Kidney glomerular epithelial cell (primary cell): ENCODE measurements around the gene SPACA9.

Experiments
- DNase-seq: peaks from one replicate; lab custom pipeline; 2025; lab: John Stamatoyannopoulos, UW

Gene SPACA9

DNA sequence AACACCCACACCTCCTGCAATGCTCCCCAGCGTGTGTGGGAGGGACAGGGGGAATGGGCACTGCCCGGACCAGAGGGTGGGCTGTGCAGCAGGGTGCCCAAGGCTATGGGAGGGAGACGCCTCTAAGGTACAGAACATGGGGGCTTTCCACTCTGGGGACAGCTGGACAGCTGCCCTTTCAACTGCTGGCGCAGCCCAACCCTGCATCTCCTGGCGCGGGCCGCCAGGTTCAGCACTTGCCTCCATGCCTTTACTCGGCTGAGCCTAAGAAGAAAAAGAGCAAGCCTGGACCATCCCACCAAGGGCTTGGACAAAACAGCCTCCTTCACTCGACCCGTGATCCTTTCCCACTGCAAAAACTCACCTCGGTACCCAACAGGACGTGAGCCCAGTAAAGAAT is 15.6 kb upstream of the SPACA9 start:
- no peak for DNase-seq

DNA sequence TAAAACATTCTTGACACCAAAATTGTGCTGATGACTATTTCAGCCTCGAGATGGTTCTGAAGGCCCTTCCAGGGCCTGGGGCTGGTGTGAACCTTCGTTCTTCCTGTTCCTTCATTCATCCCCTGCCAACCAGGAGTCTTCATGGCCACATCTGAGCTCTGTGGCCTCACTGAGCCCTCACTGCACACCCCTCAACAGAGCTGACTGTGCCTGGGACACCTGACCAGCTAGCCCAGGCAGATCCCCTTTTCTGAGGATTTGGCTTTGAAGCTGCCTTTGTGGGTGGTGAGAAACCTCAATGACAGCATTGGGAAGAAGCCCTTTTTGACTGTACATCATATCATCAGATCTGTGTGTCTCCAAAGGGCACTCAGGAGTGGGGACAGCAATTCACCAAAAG is 14.4 kb upstream of the SPACA9 start:
- DNase-seq: no peak

DNA sequence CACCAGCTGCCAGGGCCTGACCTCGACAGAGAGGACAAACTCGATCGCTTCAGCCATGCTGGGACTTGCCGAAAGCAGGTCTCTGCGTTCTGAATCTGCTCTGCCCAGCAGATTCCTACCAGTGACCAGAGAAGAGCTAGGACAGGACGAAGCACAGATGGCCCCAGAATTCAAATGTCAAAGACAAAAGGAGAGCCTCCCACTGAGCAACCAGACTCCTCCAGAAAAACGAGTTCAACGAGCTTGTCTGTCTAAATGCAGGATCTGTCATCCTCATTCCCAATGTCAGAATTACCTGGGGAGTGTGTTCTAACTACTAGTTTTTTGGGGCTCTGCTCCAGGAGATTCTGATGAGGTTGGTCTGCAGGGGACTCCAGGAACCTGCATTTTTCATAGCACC is 14.0 kb upstream of the SPACA9 start:
- DNase-seq: no peak

GRCh38 chr9:132866898-132867297 is 11.8 kb upstream of the SPACA9 start:
- DNase-seq: no peak

DNA sequence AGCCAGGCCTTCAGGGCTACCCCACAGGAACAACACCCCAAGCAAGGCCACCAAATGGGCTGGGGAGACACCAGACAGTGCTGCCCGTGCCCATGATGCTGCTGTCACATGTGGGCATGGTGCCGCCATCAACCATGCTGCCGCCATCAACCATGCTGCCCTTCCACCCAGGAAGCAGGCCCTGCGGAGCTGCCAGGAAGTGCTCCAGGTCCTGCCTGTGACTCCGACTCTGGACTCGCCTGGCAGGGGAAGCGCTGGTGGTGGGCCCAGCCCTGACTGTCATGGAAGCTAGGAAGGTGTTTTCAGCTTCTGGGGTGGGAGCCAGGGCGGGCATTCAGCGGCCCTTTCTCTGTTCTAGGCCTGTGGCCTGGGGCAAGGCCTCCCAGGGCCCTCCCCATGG is 9.4 kb upstream of the SPACA9 start:
- no peak for DNase-seq

DNA sequence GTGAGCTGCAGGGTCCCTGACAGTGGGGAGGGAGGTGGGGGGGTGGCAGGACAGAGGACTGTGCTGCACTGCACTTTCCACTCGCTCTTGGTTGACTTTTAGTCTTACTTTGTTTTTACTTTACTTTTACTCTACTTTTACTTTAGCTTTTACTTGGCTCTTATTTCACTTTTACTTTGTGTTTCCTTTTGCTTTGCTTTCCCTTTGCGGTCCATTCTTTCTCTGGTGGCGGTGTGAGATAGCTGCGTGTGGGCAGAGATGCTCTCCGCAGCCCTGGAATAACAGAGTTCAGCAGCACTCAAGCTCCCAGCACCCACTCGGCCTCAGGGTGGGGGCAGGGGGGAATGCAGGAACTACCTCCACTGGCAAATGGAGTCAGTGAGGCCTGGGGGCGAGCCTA is 5.3 kb upstream of the SPACA9 start:
- no peak for DNase-seq

GRCh38 chr9:132875159-132875558 is 3.5 kb upstream of the SPACA9 start:
- DNase-seq: no peak

DNA sequence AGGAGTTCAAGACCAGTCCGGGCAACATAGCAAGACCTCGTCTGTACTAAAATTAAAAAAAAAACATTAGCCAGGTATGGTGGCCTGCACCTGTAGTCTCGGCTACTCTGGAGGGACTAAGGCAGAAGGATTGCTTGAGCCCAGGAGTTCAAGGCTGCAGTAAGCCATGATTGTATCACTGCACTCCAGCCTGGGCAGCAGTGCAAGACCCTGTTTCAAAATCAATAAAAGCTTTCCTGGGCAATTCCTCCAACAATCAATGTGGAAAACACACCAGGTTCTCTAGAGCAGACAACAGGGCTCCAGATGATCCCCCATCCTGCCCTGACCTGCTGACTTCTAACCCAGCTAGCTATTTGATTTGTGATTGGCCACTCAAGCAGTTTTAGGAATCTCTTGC is 1.8 kb upstream of the SPACA9 start:
- DNase-seq: no peak

- DNase-seq: no peak
Observed at GRCh38 chr9:132877458-132877823, 1.3 kb upstream of the SPACA9 start.

GRCh38 chr9:132877824-132878694 is 639 bp upstream of the SPACA9 start, which contains the start of gene AK8:
Gene AK8 (minus strand): TSS chr9:132878284. CDS start chr9:132878255, 29 bp downstream.
- DNase-seq: peak; percentile 56

DNA sequence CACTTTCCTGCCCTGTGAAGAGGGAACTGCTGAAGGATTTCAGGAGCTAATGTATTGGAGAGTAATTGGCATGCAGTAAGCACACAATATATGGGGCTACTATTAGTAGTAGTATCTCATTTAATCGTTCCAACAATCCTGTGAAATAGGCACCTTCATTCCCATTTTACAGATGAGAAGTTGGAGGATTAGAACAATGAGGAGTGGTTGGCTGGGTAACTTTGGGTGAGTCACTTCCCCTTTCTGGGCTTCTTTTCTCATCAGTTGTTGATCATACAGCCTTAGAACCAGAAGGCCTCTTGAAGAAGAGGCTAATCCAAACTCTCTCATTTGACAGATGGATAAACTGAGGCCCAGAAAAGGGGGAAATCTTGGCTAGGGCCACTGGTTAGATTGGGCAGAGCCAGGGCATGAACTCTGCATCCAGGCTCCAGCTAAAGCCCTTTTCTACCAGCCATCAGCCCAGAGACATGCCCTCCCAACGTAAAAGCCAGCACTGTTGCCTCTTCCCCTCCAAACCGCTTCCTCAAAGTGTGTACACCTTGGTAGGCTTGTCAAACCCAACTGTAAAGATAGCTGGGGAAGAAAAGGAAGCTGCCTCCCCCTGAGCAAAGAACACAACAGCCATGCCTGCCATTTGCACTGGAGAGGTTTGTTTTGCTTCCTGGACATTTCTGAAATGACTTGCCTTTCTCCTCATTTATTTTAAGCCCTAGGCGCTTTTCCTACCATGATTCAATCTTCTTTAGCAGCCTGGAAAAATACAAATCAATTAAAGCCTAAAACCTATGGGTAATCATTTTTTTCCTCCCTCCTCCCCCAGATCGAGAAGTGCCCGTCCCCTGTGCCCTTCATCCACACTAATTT is 992 bp downstream of the SPACA9 start:
- DNase-seq: no peak

- DNase-seq: no peak
Observed at GRCh38 chr9:132880324-132880661, 1.6 kb downstream of the SPACA9 start.

GRCh38 chr9:132881826-132882225 is 3.1 kb downstream of the SPACA9 start:
- no peak for DNase-seq

DNA sequence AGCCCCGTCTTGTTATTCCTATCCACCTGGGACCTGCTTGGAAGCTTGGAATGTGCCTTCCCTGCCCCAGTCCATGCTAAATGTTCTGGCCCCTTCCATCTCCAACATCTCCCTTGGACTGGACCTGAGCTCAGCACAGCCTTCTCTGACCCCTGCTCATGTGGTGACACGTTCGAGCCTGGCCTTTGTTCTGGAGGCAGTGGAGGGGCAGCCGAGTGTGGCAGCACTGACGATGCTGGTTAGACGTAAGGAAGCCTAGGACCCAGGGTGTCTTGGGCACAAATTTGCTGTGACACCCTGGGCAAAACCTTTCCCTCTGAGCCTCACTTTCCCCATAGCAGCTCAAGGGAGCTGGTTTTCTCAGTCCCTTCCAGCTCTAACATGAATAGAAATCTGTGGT is 3.9 kb downstream of the SPACA9 start:
- DNase-seq: no peak

GRCh38 chr9:132883349-132884294 is 4.9 kb downstream of the SPACA9 start:
- DNase-seq: no peak

DNA sequence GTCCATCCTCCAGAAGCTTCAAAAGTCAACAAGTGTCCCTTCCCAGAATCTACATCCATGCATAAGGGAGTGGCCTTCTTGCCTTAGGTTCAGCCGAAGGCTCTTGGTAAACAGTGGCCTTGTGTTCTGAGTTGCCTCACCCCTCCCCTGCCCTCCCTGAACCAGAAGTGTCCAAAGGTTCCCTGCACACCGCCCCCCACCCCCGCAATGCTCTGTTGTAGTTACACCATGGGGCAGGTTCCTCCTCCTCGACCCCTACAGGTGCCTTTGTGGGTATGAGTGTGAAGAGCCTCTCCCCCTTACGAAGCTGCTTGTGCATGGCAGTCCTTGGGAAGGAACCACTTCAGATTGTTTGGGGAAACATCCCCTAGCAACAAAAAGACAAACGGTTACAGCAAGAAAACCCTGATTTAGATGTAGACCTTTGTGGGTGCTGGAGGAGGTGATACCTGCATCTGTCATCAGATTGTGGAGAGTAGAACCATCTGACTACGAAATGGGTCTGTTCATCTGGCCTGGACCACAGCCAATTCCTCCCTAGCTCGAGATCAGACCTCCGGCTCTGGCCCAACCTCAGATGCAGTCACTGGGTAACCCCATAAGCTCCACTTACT is 7.1 kb downstream of the SPACA9 start:
- no peak for DNase-seq

- DNase-seq: no peak
Observed at GRCh38 chr9:132886334-132886725, 7.6 kb downstream of the SPACA9 start.

DNA sequence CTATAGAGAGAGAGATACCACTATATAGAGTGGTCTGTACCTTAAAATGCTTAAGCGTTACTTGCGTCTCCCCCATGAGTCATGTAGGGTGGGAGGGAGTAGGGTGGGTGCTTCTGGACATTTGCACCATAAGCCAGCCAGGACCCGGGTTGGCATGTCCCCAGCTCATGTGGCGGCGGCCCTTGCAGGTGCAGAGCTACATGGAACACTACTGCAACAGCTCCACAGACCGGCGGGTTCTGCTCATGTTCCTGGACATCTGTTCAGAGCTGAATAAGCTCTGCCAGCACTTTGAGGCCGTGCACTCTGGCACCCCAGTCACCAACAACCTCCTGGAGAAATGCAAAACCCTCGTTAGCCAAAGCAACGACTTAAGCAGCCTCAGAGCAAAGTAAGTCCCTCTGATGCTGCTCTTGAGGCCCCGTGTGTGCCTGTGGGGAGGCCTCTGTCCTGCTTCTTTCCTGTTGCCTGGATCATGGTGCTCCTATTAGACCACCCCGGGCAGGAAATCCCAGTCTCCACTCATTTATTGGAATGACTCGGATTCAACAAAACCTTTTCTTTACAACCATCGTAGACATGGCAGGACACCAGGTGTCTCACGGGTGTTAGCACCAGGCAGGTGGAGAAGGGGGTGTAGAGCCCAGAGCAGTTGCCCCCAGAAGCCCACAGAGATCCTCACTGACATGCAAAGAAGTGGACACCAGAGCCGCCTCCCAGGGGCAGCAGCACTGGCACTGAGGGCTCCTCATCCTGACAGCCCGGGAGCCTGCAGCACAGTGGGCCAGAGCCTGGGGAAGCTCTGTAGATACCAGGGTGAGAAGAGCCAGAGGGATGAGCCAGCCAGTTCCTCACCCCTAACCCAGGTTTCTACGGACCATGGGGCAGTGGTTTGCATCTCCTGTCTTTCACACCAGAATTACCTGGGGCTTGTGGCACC is 8.8 kb downstream of the SPACA9 start:
- DNase-seq: no peak

- no peak for DNase-seq
Observed at GRCh38 chr9:132888151-132888550, 9.5 kb downstream of the SPACA9 start.

- no peak for DNase-seq
Observed at GRCh38 chr9:132892400-132892799, 13.7 kb downstream of the SPACA9 start.

GRCh38 chr9:132894346-132894745 is 15.6 kb downstream of the SPACA9 start:
- DNase-seq: no peak
